Pancreas (tissue), 10 donors: ENCODE data around the gene IGF2. TPM values are rescaled to one million over a fixed set of nuclear protein-coding genes. Genes with fewer than 3 reads are reported as not detected.
"Not testable (repeated sequence)": the region's sequence is repeated elsewhere in the genome, so short reads cannot be mapped to it uniquely, and the experiment has no call there.

Source experiments
- ATAC-seq, 4 donors: fragments of 200-7000 bp; cut with Tn5 transposase; one replicate each; pipeline versions ENCODE4 v1.8.0 to v1.9.1; 2020; ENCODE audit warnings: mild to moderate bottlenecking in 4 of 4, moderate library complexity in 4 of 4
- DNase-seq, 6 donors: peaks; one replicate each; pipeline ENCODE4 v3.0.0-alpha.2; 2020
- FAIRE-seq: peaks from 2 replicates; lab custom pipeline; 2012; peaks lifted over from hg19 to GRCh38; lab: Jason Lieb, UNC
- H3K27ac ChIP-seq, 4 donors: fragments of 200-600 bp; sonication (generic); 1 replicate in 3 of 4; 2 replicates in 1 of 4; pipeline versions ENCODE4 v1.5.0 to v1.8.0; 2020
- H3K27me3 ChIP-seq, 4 donors: fragments of 200-600 bp; one replicate each; pipeline ENCODE4 v1.8.0; 2021
- H3K36me3 ChIP-seq, 3 donors: fragments of 200-600 bp; sonication (generic) in 1 of 3; one replicate each; pipeline versions ENCODE4 v1.5.0 to v1.8.0; 2020 to 2021
- H3K4me1 ChIP-seq, 3 donors: fragments of 200-600 bp; one replicate each; pipeline ENCODE4 v1.8.0; 2021
- H3K4me3 ChIP-seq, 4 donors: fragments of 200-600 bp; sonication (generic) in 2 of 4; one replicate each; pipeline versions ENCODE4 v1.5.0 to v1.8.0; 2020 to 2021
- H3K9me3 ChIP-seq, 4 donors: fragments of 200-600 bp; one replicate each; pipeline ENCODE4 v1.8.0; 2021
- WGBS, 2 donors: extraction: QIAGEN DNeasy Blood & Tissue Kit; methylation state at CpG; one replicate each; pipeline ENCODE4 v1.1.7; 2013; 5-methylcytosine and 5-hydroxymethylcytosine counted together
- intact Hi-C, 3 donors: fragments of 100-400 bp; cut with DNase I; formaldehyde crosslinking; loops; one replicate each; pipeline versions ENCODE4 v1.11.1 to v1.14.2; 2022
- polyA plus RNA-seq, 2 donors: library from polyadenylated mRNA; stranded (reverse); fragments of 200-250 nt; gene quantifications; one replicate each; pipeline ENCODE4 v1.2.3, GENCODE V29; 2013
- total RNA-seq, 6 donors: library from RNA; stranded (reverse); fragmentation: NEBNext Ultra II Directional in 4 of 6; extraction: Animal tissue kit (Norgen Biotek cat#: 25700) in 4 of 6; gene quantifications; one replicate each; pipeline versions ENCODE4 v1.2.1 to v1.2.4, GENCODE V29; 2021 to 2023
- TF ChIP-seq, protein P1 (sequence below), 4 donors: fragments of 200-600 bp; sonication (generic) in 3 of 4; IDR thresholded peaks; one replicate each; pipeline versions ENCODE4 v1.5.0 to v1.8.0; 2021; ENCODE audit warnings: antibody characterized with exemption in 4 of 4
- donor health status: healthy with polysubstance abuse.
- donor health status: DM: no; HTN: no; CAD: no; lungs with moderate emphysema.
- donor health status: DM: no; HTN: no; CAD: no.
- donor health status: control.
- donor health status: control.
- donor health status: Bipolar disorder and iron deficiency.
- donor health status: DM: yes; HTN: yes; CAD: no.
- donor health status: DM: no; HTN: no; CAD: no.
- donor health status: DM: no; HTN: no; CAD: no.
- donor health status: DM: yes; HTN: yes; CAD: no.

The IGF2 gene
- total and polyA plus RNA-seq, 8 donors, result 6.0 to 99.9 (median 21.5) TPM

DNA sequence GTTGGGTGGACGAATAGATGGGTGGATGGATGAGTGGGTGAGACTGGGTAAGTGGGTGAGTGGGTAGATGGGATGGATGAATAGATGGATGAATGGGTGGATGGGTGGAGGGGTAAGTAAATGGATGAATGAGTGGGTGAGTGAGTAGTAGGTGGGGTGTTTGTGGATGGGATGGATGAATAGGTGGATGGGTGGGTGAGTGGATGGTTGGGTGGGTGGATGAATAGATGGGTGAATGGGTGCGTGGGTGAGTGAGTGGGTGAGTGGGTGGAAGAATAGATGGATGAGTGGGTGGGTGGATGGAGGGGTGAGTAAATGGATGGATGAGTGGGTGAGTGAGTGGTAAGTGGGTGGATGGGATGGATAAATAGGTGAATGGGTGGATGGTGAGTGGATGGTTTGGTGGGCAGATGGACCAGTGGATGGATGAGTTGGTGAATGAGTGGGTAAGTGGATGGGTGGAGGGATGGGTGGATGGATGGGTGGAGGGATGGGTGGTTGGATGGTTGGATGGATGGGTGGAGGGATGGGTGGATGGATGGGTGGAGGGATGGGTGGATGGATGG lies 12.6 kb downstream of the IGF2 start:
- 79 to 81% methylated on average over 2 of the region's 2 CpGs for WGBS, 2 donors

DNA sequence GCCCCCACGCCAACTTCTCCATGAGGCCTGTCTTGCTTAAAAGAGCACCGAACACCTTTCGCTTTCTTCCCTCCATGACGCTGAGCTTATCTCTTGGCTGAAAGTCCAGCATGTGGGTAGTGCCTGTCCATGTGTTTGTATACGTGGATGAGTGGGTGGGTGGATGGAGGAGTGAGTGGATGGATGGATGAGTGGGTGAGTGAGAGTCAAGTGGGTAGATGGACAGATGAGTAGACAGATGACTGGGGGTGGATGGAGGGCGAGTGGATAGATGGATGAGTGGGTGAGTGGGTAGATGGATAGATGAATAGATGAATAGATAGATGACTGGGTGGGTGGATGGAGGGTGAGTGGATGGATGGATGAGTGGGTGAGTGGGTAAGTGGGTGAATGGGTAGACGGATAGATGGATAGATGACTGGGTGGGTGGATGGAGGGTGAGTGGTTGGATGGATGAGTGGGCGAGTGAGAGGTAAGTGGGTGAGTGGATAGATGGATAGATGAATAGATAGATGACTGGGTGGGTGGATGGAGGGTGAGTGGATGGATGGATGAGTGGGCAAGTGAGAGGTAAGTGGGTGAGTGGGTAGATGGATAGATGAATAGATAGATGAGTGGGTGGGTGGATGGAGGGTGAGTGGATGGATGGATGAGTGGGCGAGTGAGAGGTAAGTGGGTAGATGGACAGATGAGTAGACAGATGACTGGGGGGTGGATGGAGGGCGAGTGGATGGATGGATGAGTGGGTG lies 14.3 kb downstream of the IGF2 start:
- ATAC-seq, DNase-seq, H3K9me3 ChIP-seq, H3K27me3 ChIP-seq, FAIRE-seq, H3K4me3 ChIP-seq, H3K27ac ChIP-seq, H3K4me1 ChIP-seq, intact Hi-C loops, H3K36me3 ChIP-seq: not testable (repeated sequence)
- WGBS, 2 donors, result 78 to 89% methylated on average over 8 to 9 of the region's 10 CpGs

More for the DNA sequence above, 12.6 kb downstream of the IGF2 start:
- no peaks in the 10 kb centered on the region for H3K9me3 ChIP-seq
- H3K4me1 ChIP-seq, result no peaks in the 10 kb centered on the region
- H3K36me3 ChIP-seq, result no peaks in the 10 kb centered on the region
- DNase-seq, result no peak
- H3K27me3 ChIP-seq, result no peaks in the 10 kb centered on the region
- intact Hi-C loops, result no loop called here
- H3K4me3 ChIP-seq, result no peak overlapping the region
- H3K27ac ChIP-seq, result no peak overlapping the region
- TF ChIP-seq, protein P1, sequence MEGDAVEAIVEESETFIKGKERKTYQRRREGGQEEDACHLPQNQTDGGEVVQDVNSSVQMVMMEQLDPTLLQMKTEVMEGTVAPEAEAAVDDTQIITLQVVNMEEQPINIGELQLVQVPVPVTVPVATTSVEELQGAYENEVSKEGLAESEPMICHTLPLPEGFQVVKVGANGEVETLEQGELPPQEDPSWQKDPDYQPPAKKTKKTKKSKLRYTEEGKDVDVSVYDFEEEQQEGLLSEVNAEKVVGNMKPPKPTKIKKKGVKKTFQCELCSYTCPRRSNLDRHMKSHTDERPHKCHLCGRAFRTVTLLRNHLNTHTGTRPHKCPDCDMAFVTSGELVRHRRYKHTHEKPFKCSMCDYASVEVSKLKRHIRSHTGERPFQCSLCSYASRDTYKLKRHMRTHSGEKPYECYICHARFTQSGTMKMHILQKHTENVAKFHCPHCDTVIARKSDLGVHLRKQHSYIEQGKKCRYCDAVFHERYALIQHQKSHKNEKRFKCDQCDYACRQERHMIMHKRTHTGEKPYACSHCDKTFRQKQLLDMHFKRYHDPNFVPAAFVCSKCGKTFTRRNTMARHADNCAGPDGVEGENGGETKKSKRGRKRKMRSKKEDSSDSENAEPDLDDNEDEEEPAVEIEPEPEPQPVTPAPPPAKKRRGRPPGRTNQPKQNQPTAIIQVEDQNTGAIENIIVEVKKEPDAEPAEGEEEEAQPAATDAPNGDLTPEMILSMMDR (IDR thresholded peaks at IDR 0.05), result no peak
- FAIRE-seq, result no peak
- ATAC-seq, result no peak

DNA sequence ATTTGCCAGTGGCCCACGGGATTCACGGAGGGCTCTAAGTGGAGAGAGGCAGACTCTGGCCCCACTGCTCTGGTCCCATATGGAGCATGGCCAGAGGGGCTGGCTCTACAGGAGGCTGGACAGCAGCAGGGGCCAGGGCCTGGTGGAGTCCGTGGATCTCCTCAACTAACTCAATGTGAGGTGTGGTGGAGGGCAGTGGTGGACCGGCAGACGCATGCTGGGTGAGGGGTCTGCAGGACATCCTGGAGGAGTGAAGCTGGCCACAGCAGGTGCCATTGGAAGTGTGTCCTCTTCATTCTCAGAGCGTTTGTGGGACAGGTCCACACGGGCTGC lies 15.6 kb downstream of the IGF2 start:
- 78 to 82% methylated on average over 7 of the region's 7 CpGs for WGBS, 2 donors
- no peaks in the 10 kb centered on the region for H3K36me3 ChIP-seq
- no peaks in the 10 kb centered on the region for H3K9me3 ChIP-seq
- DNase-seq, result peak in 1 of 6 donors; percentile 11
- ATAC-seq, result no peak
- TF ChIP-seq, protein P1 (IDR thresholded peaks at IDR 0.05), result no peak
- H3K27me3 ChIP-seq, result no peaks in the 10 kb centered on the region
- H3K4me3 ChIP-seq, result no peak overlapping the region
- intact Hi-C loops, result no loop called here
- H3K4me1 ChIP-seq, result no peaks in the 10 kb centered on the region
- H3K27ac ChIP-seq, result no peak overlapping the region
- FAIRE-seq, result no peak

DNA sequence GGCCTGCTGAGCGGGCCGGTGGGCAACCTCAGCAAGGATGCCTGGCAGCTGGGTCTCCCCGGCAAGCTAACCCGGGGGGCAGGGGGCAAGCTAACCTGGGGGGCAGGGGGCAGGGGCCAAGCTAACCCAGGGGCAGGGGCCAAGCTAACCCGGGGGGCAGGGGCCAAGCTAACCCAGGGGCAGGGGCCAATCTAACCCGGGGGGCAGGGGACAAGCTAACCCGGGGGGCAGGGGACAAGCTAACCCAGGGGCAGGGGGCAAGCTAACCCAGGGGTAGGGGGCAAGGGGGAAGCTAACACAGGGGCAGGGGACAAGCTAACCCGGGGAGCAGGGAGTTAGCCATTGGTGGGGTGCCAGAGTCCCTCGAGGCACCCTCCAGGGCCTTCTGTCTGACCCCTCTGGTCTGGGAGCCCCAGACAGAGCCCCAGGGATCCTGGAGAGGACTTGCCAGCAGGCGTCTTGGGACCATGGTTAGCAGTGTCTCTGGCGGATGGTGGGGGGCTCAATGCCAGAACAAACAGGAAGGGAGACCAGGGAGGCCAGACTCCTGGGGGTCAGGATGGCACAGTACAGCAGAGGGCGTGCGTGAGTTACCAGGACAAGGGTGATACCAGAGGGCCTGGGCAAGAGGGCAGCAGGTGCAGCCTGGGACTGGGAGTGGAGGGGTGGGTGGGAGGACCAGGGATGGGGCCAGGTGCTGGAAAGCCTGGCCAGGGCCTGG lies 16.1 kb downstream of the IGF2 start:
- ATAC-seq, result no peak
- no peaks in the 10 kb centered on the region for H3K4me1 ChIP-seq
- FAIRE-seq, result no peak
- intact Hi-C loops, result no loop called here
- DNase-seq, result peak in 3 of 6 donors; percentile 26 to 66 (median 52)
- H3K36me3 ChIP-seq, result no peaks in the 10 kb centered on the region
- WGBS, 2 donors, result 64 to 74% methylated on average over 13 of the region's 13 CpGs
- H3K4me3 ChIP-seq, result no peak overlapping the region
- no peak overlapping the region for H3K27ac ChIP-seq
- TF ChIP-seq, protein P1 (IDR thresholded peaks at IDR 0.05), result no peak
- H3K27me3 ChIP-seq, result no peaks in the 10 kb centered on the region
- no peaks in the 10 kb centered on the region for H3K9me3 ChIP-seq

DNA sequence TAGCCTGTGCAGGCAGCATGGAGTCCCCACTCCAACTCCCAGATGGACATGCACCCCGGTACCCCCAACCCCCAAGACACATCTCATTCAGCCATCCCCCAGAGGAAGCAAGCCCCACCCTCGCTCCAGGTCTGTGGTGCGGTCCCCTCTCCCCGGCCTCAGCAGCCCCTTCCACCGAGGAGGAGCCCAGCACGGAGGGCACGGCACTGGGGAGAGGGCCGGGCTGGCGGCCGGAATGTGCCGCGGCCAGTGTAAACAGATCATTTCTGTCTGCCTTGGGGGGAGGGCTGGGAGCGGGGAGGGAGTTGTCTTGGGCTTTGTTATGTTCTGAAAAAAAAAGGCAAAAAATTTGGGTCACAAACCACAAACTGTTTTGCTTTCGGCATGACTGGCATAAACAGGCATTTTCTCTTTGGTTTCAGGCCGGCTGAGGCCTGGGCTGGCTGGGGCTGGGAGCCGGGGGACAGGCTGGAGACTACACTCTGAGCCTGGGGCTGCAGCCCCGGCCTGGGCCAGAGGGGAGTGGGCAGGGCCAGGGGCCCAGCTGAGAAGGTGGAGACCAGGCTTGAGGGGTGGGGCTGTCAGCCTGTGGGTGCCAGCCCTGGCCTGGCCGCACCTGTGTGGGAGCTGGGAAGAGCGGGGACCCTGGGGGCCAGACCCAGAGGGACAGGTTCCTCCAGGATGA lies 16.8 kb downstream of the IGF2 start:
- H3K4me1 ChIP-seq, result no peaks in the 10 kb centered on the region
- TF ChIP-seq, protein P1 (IDR thresholded peaks at IDR 0.05), result no peak
- no peaks in the 10 kb centered on the region for H3K9me3 ChIP-seq
- FAIRE-seq (no peak), DNase-seq (peak in 3 of 6 donors; percentile 25 to 51 (median 51)), ATAC-seq (no peak)
- no peaks in the 10 kb centered on the region for H3K36me3 ChIP-seq
- no peaks in the 10 kb centered on the region for H3K27me3 ChIP-seq
- H3K27ac ChIP-seq, result no peak overlapping the region
- H3K4me3 ChIP-seq, result no peak overlapping the region
- intact Hi-C loops, result no loop called here
- 44 to 63% methylated on average over 19 of the region's 19 CpGs for WGBS, 2 donors
